Lung (tissue), 12 donors: ENCODE measurements around the gene RPS16. TPM values are rescaled to one million over a fixed set of nuclear protein-coding genes. Genes with fewer than 3 reads are reported as not detected.

Experiments
- ATAC-seq: fragments of 200-7000 bp; cut with Tn5 transposase; one replicate; pipeline ENCODE4 v1.9.1; 2020; ENCODE audit warnings: moderate number of reproducible peaks; ENCODE audit not compliant: insufficient read depth, low FRiP score
- DNase-seq, 3 donors: peaks; one replicate each; pipeline ENCODE4 v3.0.0-alpha.2; 2013 to 2017
- H3K27ac ChIP-seq, 2 donors: one replicate each; pipeline ENCODE4 v1.5.1; 2013; ENCODE audit warnings: mild to moderate bottlenecking in 2 of 2, moderate library complexity in 2 of 2, control low read depth in 1 of 2, inconsistent platforms in 1 of 2, low read depth in 1 of 2, low read length in 1 of 2
- H3K27me3 ChIP-seq, 3 donors: one replicate each; pipeline ENCODE4 v1.5.1; 2013; ENCODE audit warnings: low read length in 2 of 3; ENCODE audit not compliant: control insufficient read depth in 3 of 3, insufficient read depth in 3 of 3
- H3K36me3 ChIP-seq, 4 donors: one replicate each; pipeline ENCODE4 v1.5.1; 2013; ENCODE audit warnings: low read length in 4 of 4, mild to moderate bottlenecking in 1 of 4, moderate library complexity in 1 of 4; ENCODE audit not compliant: control insufficient read depth in 4 of 4, insufficient read depth in 4 of 4
- H3K4me1 ChIP-seq, 5 donors: one replicate each; pipeline ENCODE4 v1.5.1; 2013; ENCODE audit warnings: low read length in 5 of 5, mild to moderate bottlenecking in 2 of 5, moderate library complexity in 1 of 5; ENCODE audit not compliant: control insufficient read depth in 5 of 5, insufficient read depth in 5 of 5
- H3K4me3 ChIP-seq: one replicate; pipeline ENCODE4 v1.5.1; 2013; ENCODE audit warnings: mild to moderate bottlenecking, control low read depth, moderate library complexity
- H3K9ac ChIP-seq, 2 donors: one replicate each; pipeline ENCODE4 v1.5.1; 2013; ENCODE audit warnings: low read length in 2 of 2, control low read depth in 1 of 2; ENCODE audit not compliant: insufficient read depth in 1 of 2
- H3K9me3 ChIP-seq, 4 donors: one replicate each; pipeline ENCODE4 v1.5.1; 2013; ENCODE audit warnings: low read length in 3 of 4, mild to moderate bottlenecking in 1 of 4, moderate library complexity in 1 of 4; ENCODE audit not compliant: control insufficient read depth in 4 of 4, insufficient read depth in 3 of 4
- whole genome bisulfite sequencing, 2 donors: extraction: QIAGEN DNeasy Blood & Tissue Kit; methylation state at CpG; one replicate each; pipeline ENCODE4 v1.1.7; 2013; 5-methylcytosine and 5-hydroxymethylcytosine counted together
- polyA plus RNA-seq, 2 donors: library from polyadenylated mRNA; stranded (reverse); fragments of 200-250 nt; gene quantifications; one replicate each; pipeline ENCODE4 v1.2.1, GENCODE V29; 2013
- total RNA-seq, 2 donors: library from RNA; depleted of rRNA in 1 of 2; stranded (reverse); fragments of >200 nt in 1 of 2; gene quantifications; one replicate each; pipeline ENCODE4 v1.2.1, GENCODE V29; 2014 to 2021
- TF ChIP-seq, protein P1 (sequence below): IDR thresholded peaks from 2 replicates; pipeline ENCODE4 v1.5.1; 2012; ENCODE audit warnings: mild to moderate bottlenecking; ENCODE audit errors: control extremely low read depth, extremely low read depth
- donor health status: control.
- donor health status: control.
- donor health status: Bipolar disorder and iron deficiency.
- donor health status: healthy.
- donor health status: DM: yes; HTN: yes; CAD: no.

The RPS16 gene
- total and polyA plus RNA-seq, 4 donors, result 108 to 3,242 (median 2,120) TPM

- peaks cover 47 to 80% (median 56%) of the 10 kb centered on the region in 4 donors for H3K36me3 ChIP-seq
- no peaks in the 10 kb centered on the region for H3K27me3 ChIP-seq
Observed at GRCh38 chr19:39472746-39473442, 37.1 kb upstream of the RPS16 start.

GRCh38 chr19:39471756-39472536, 36.2 kb upstream of the RPS16 start:
- ATAC-seq (no peak), DNase-seq (no peak)
- H3K9me3 ChIP-seq, result peaks cover 0 to 2% (median 0%) of the 10 kb centered on the region in 4 donors
- H3K27ac ChIP-seq, result no peak overlapping the region
- 81 to 89% methylated on average over 8 of the region's 8 CpGs for WGBS, 2 donors
- peaks cover 51 to 85% (median 56%) of the 10 kb centered on the region in 4 donors for H3K36me3 ChIP-seq
- no peaks in the 10 kb centered on the region for H3K4me1 ChIP-seq
- no peak overlapping the region for H3K4me3 ChIP-seq
- TF ChIP-seq, protein P1, sequence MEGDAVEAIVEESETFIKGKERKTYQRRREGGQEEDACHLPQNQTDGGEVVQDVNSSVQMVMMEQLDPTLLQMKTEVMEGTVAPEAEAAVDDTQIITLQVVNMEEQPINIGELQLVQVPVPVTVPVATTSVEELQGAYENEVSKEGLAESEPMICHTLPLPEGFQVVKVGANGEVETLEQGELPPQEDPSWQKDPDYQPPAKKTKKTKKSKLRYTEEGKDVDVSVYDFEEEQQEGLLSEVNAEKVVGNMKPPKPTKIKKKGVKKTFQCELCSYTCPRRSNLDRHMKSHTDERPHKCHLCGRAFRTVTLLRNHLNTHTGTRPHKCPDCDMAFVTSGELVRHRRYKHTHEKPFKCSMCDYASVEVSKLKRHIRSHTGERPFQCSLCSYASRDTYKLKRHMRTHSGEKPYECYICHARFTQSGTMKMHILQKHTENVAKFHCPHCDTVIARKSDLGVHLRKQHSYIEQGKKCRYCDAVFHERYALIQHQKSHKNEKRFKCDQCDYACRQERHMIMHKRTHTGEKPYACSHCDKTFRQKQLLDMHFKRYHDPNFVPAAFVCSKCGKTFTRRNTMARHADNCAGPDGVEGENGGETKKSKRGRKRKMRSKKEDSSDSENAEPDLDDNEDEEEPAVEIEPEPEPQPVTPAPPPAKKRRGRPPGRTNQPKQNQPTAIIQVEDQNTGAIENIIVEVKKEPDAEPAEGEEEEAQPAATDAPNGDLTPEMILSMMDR, result no peak
- H3K9ac ChIP-seq, result no peak overlapping the region
- no peaks in the 10 kb centered on the region for H3K27me3 ChIP-seq

More at GRCh38 chr19:39472746-39473442, 37.1 kb upstream of the RPS16 start:
- Histone ChIP-seq H3K9me3 (peaks cover 0 to 2% (median 0%) of the 10 kb centered on the region in 4 donors), H3K4me1 (no peaks in the 10 kb centered on the region), H3K9ac (no peak overlapping the region), H3K4me3 (no peak overlapping the region), H3K27ac (no peak overlapping the region)
- TF ChIP-seq, protein P1, result no peak
- ATAC-seq (no peak), DNase-seq (no peak)
- WGBS, 2 donors, result 93 to 94% methylated on average over 31 to 32 of the region's 32 CpGs

DNA sequence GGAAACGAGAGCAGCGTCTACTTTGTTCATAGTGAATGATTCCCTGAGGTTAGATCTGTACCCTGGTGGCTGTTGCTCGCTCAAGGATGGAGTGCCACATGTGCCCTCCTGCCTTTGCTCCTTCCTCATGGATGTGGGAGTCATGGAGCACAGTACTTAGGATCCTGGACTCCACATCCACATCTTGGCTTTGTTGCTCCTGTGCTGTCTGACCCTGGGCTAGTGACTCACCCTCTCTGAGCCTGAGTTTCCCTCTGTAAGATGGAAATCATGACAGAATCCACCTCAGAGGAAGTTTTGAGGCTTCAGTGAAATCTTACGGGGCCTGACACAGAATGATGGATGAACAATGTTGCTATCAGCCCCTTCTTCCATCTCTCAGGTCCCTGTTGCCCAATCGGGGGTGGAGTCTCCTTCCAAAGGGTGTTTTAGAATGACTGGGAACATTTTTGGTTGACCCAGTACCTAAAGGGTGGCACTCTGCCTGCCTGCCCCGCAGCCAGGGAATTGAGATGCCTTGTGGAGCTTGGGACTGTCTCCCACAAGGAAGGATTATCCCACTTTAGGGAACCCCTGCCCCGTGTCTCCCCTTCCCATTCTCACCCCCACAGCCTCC, 35.1 kb upstream of the RPS16 start:
- WGBS, 2 donors, result 88% methylated on average over 7 of the region's 7 CpGs
- H3K27me3 ChIP-seq, result no peaks in the 10 kb centered on the region
- no peak overlapping the region for H3K9ac ChIP-seq
- TF ChIP-seq, protein P1, result no peak
- DNase-seq, result no peak
- H3K36me3 ChIP-seq, result peaks cover 52 to 89% (median 58%) of the 10 kb centered on the region in 4 donors
- peaks cover 0 to 2% (median 0%) of the 10 kb centered on the region in 4 donors for H3K9me3 ChIP-seq
- no peaks in the 10 kb centered on the region for H3K4me1 ChIP-seq
- no peak for ATAC-seq
- H3K27ac ChIP-seq, result no peak overlapping the region
- no peak overlapping the region for H3K4me3 ChIP-seq
